HL-60 (cell line): ENCODE results near the gene ZBTB24.

ENCODE experiments used
- GABPA ChIP-seq: IDR thresholded peaks from 2 replicates; pipeline ENCODE4 v1.6.1; 2012; ENCODE audit warnings: low read depth
- POLR2AphosphoS5 ChIP-seq: IDR thresholded peaks from 2 replicates; pipeline ENCODE4 v1.6.1; 2012; ENCODE audit warnings: low read depth
- TF ChIP-seq, protein P1 (sequence below): IDR thresholded peaks from one replicate; pipeline ENCODE4 v1.5.1; 2011; ENCODE audit warnings: low read length, control low read depth, inconsistent platforms; ENCODE audit not compliant: insufficient read depth
- TF ChIP-seq, protein P2 (sequence below): IDR thresholded peaks from 2 replicates; pipeline ENCODE4 v1.6.1; 2012; ENCODE audit warnings: low read depth; ENCODE audit not compliant: insufficient replicate concordance

DNA sequence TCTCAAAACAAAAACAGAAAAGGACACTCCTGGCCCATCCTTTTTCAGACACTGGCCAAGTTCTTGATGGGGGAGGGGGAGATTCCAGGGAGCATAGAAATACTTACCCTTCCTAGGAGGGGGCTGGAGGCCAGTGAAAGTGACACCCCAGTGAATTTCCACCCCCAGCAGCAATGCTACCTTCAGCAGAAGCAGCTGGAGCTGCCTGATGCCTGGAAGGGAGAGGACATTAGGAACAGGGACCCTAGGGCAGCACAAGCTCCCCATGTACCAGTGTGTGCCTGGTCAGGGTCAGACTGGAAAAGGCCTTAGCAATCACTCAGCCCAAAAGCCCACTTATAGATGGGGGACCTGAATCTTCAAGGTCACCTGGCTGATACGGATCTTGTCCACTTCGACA is 29.9 kb downstream of the ZBTB24 start:
- TF ChIP-seq, protein P1, sequence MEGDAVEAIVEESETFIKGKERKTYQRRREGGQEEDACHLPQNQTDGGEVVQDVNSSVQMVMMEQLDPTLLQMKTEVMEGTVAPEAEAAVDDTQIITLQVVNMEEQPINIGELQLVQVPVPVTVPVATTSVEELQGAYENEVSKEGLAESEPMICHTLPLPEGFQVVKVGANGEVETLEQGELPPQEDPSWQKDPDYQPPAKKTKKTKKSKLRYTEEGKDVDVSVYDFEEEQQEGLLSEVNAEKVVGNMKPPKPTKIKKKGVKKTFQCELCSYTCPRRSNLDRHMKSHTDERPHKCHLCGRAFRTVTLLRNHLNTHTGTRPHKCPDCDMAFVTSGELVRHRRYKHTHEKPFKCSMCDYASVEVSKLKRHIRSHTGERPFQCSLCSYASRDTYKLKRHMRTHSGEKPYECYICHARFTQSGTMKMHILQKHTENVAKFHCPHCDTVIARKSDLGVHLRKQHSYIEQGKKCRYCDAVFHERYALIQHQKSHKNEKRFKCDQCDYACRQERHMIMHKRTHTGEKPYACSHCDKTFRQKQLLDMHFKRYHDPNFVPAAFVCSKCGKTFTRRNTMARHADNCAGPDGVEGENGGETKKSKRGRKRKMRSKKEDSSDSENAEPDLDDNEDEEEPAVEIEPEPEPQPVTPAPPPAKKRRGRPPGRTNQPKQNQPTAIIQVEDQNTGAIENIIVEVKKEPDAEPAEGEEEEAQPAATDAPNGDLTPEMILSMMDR = no peak
- TF ChIP-seq POLR2AphosphoS5 = no peak
- TF ChIP-seq, protein P2, sequence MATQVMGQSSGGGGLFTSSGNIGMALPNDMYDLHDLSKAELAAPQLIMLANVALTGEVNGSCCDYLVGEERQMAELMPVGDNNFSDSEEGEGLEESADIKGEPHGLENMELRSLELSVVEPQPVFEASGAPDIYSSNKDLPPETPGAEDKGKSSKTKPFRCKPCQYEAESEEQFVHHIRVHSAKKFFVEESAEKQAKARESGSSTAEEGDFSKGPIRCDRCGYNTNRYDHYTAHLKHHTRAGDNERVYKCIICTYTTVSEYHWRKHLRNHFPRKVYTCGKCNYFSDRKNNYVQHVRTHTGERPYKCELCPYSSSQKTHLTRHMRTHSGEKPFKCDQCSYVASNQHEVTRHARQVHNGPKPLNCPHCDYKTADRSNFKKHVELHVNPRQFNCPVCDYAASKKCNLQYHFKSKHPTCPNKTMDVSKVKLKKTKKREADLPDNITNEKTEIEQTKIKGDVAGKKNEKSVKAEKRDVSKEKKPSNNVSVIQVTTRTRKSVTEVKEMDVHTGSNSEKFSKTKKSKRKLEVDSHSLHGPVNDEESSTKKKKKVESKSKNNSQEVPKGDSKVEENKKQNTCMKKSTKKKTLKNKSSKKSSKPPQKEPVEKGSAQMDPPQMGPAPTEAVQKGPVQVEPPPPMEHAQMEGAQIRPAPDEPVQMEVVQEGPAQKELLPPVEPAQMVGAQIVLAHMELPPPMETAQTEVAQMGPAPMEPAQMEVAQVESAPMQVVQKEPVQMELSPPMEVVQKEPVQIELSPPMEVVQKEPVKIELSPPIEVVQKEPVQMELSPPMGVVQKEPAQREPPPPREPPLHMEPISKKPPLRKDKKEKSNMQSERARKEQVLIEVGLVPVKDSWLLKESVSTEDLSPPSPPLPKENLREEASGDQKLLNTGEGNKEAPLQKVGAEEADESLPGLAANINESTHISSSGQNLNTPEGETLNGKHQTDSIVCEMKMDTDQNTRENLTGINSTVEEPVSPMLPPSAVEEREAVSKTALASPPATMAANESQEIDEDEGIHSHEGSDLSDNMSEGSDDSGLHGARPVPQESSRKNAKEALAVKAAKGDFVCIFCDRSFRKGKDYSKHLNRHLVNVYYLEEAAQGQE = no peak
- TF ChIP-seq GABPA = no peak
